GM12891 (cell line): Measurements from ENCODE around the gene NEMF.
"Not testable (repeated sequence)": the region's sequence is repeated elsewhere in the genome, so short reads cannot be mapped to it uniquely, and the experiment has no call there.

Source experiments
- DNase-seq: peaks from one replicate; pipeline ENCODE4 v3.0.0; 2011; ENCODE audit warnings: low spot score; ENCODE audit not compliant: insufficient read length
- FAIRE-seq: peaks from 2 replicates; lab custom pipeline; 2011; peaks lifted over from hg19 to GRCh38; lab: Jason Lieb, UNC
- PAX5 ChIP-seq: IDR thresholded peaks from 2 replicates; pipeline ENCODE4 v1.6.1; 2011; ENCODE audit warnings: low read length, moderate library complexity, mild to moderate bottlenecking; ENCODE audit not compliant: insufficient read depth, severe bottlenecking
- POLR2A ChIP-seq: IDR thresholded peaks from 2 replicates; pipeline ENCODE4 v1.6.1; 2011; ENCODE audit warnings: low read depth, low read length, control low read depth
- POLR2AphosphoS5 ChIP-seq: IDR thresholded peaks from 2 replicates; pipeline ENCODE4 v1.6.1; 2011; ENCODE audit warnings: low read depth, low read length, control low read depth
- POU2F2 ChIP-seq: IDR thresholded peaks from 2 replicates; pipeline ENCODE4 v1.6.1; 2011; ENCODE audit warnings: low read depth, mild to moderate bottlenecking, control low read depth, low read length, moderate library complexity
- SPI1 ChIP-seq: IDR thresholded peaks from 2 replicates; pipeline ENCODE4 v1.6.1; 2011; ENCODE audit warnings: low read depth, low read length, control low read depth
- TAF1 ChIP-seq: IDR thresholded peaks from 2 replicates; pipeline ENCODE4 v1.6.1; 2011; ENCODE audit warnings: low read depth, low read length, control low read depth

Gene NEMF

DNA sequence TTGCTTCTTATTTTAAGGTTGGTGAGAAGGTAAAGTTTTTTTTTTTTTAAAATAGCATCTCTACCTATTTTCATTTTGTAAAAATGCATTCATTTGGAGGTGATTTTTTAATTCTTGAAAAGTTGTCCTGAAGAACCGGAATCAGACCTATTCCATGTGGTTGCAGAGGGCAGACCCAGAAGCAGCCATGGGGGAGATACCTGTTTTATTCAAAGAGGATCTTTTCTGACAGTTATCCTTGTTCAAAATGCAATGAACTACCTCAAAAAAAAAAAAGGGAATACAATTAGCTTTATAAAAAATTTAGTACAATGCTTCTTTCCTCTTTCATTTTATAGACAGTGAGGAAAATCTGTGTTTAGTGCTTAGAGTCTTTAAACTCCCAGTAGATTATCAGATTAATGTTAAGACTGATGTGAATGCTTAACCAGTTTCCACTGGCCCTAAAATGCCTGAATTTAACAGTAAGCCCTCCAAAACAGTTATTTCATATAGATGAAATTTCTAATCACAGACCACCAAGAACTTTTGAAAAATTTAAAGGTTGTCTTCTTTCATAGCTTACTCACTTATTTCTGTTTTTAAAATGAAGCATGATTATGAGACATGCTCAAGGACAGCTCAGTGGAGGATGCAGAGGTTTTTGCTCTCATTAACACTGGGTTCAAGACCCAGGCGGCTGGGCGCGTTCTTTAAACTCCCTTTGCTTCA lies 8.6 kb upstream of the NEMF start:
- TF ChIP-seq TAF1 (no peak), SPI1 (no peak; the same call in 1 of the 2 replicates), PAX5 (no peak), POLR2A (no peak), POU2F2 (no peak), POLR2AphosphoS5 (no peak)
- DNase-seq (no peak), FAIRE-seq (no peak)

DNA sequence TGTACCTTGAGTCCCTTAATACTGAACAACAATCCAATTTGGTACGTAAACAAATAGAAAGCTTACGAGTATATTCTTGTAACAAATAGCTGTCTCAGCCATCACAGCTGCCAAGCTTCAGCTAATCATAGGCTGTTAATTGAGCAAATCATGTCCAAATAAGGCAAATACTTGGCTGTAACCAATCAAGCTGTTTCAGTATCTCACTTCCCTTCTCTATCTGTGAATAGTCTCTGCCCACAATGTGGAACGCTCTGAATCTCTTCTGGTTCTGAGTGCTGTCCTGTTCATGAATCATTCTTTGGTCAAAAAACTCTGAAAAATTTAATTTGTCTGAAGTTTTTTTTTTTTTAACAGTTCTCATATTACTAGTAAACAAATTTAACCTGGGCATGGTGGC lies 5.8 kb upstream of the NEMF start:
- FAIRE-seq (no peak), DNase-seq (no peak)
- TF ChIP-seq PAX5 (no peak), SPI1 (peak; percentile 79), POU2F2 (no peak)

DNA sequence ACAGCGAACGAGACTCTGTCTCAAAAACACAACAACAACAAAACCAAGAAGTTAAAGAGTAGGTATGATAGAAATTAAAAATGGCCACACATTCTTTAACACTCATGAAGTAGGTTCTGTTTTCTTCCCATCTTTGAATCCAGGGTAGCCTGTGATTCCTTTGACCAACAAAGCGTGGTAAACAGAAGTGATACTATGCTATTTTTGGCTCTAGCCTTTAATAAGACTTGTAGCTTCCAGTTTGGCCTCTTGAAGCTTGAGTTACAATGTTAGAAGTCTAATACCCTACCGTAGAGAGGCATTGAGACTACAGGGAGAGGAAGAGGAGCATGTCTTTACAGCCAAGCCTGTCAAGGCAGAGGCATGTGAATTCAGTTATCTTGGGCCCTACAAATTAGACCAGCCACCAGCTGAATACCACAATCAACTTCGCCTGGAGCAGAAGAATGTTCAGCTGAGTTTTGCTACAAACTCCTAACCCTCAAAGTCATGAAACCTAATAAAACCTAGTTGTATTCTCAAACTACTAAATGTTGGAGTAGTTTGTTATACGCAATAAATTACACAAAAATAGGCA lies 4.9 kb upstream of the NEMF start:
- DNase-seq (no peak), FAIRE-seq (no peak)
- TF ChIP-seq SPI1 = peak; percentile 70
- no peak for TF ChIP-seq POLR2AphosphoS5

DNA sequence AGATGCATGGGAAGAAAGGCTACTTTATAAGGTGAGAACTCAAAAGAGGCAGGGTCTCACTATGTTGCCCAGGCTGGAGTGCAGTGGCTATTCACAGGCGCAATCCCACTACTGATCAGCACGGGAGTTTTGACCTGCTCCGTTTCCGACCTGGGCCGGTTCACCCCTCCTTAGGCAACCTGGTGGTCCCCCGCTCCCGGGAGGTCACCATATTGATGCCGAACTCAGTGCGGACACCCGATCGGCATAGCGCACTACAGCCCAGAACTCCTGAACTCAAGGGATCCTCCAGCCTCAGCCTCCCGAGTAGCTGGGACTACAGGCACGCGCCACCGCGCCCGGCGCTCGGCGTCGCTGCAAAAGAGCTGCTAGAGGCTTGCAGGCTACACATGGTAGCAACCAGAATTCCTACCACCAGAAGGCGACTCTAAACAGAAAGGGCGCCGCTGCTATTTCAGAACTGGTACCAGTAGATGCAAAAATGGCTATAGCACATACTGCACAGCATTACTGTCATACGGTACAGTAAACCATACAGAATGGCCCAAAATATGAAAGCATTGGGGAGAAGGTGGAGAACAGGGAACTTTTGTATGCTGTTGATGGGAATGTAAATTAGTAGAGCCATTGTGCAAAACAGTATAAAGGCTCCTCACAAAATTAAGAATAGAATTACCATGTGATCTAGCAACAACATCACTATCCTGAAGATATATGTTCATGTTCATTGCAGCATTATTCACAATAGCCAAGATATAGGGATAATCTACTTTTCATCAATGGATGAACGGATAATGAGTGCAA lies 1.2 kb upstream of the NEMF start:
- TF ChIP-seq POLR2A = no peak
- no peak for TF ChIP-seq SPI1
- TF ChIP-seq PAX5 = no peak
- peak; percentile 68 for FAIRE-seq

GRCh38 chr14:49853158-49853477 lies 530 bp upstream of the NEMF start:
- FAIRE-seq = no peak
- DNase-seq = no peak
- TF ChIP-seq PAX5 = no peak
- TF ChIP-seq SPI1 = no peak
- no peak for TF ChIP-seq POLR2A
- no peak for TF ChIP-seq TAF1

More for the DNA sequence above, 1.2 kb upstream of the NEMF start:
- DNase-seq = no peak

- TF ChIP-seq POU2F2 = no peak
- TF ChIP-seq POLR2AphosphoS5 = no peak
- FAIRE-seq (no peak), DNase-seq (no peak)
These were observed 775 bp downstream of the NEMF start for GRCh38 chr14:49851813-49852212.

DNA sequence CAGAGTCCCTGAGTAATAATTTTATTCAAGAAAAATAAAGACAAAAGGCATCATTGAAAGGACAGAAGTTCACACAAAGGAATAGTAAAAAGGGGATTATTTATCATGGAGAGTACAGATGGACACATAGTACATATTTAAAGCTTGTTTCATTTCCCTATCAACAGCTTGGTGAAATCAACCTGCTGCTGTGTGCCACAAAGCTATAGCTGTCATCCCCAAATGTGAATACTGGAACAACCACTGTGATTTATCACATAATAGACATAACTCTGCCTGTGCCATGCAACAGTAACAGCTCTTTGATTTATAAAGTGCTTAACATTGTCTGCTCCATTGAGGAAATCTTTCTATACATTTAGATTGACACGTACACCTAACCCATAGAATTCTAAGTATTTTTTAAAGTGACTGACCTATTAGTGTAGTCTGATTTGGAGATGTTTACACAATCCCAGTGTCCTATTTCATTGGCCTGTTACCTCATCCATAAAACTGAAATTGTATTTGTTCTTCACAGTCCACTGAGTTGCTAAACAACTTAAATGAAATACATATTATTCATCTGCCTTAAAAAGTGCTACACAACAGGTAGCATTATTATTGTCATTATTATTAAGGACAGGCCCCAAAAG lies 3.3 kb downstream of the NEMF start:
- FAIRE-seq (no peak), DNase-seq (no peak)
- TF ChIP-seq PAX5 = no peak
- no peak for TF ChIP-seq POLR2A
- TF ChIP-seq SPI1 = peak; percentile 26; the same call in 1 of the 2 replicates

- DNase-seq = no peak
- FAIRE-seq = no peak
- TF ChIP-seq POU2F2 (no peak), SPI1 (no peak), POLR2AphosphoS5 (no peak), POLR2A (no peak), PAX5 (no peak), TAF1 (no peak)
These were observed 23.9 kb downstream of the NEMF start for GRCh38 chr14:49828640-49829039.

DNA sequence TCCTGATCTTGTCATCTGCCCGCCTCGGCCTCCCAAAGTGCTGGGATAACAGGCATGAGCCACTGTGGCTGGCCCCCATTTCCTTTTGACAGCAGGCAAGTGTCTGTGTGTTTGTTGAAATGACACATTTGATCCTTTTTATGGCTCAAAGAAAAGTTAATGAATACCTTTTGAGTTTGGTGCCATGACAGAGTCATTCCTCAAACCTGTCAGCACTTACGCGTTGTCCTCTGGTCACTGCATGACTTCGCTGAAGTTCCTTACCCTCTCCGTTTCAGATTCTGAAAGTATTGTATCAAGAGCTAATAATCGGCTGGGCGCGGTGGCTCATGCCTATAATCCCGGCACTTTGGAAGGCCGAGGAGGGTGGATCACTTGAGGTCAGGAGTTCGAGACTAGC lies 32.4 kb downstream of the NEMF start:
- no peak for DNase-seq
- FAIRE-seq = no peak
- TF ChIP-seq SPI1 (no peak), POLR2AphosphoS5 (no peak), PAX5 (no peak), POU2F2 (no peak), POLR2A (no peak), TAF1 (no peak)

DNA sequence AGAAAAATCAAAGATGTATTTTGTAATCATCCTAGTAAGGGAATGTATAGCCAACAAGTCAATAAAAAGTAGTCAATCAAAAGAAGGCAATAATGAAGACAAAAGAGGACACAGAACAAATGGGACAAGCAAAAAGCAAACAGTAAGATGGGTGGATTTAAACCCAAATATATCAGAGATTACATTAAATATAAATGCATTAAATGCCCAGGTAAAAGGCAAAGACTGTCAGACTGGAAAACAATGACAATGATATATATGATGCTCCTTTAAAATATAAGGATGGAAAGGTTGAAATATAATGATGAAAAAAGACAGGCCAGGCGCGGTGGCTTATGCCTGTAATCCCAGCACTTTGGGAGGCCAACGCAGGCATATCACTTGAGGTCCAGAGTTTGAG lies 35.7 kb downstream of the NEMF start:
- no peak for FAIRE-seq
- DNase-seq = no peak
- no peak for TF ChIP-seq POLR2A

DNA sequence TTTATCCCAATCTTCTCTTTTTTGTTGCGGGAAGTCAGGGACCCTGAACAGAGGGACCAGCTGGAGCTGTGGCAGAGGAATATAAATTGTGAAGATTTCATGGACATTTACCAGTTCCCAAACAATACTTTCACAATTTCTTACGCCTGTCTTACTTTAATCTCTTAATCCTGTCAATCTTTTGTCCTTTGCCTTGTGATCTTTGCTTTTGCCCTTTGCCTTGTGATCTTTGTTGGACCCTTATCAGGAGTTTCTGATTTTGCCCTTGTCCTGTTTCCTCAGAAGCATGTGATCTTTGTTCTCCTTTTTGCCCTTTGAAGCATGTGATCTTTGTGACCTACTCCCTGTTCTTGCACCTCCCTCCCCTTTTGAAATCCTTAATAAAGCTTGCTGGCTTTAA lies 36.5 kb downstream of the NEMF start:
- DNase-seq, FAIRE-seq: not testable (repeated sequence)
